Esophagus squamous epithelium (tissue), 4 donors: ENCODE results near the gene ZNF217.

Experiments used
- POLR2A ChIP-seq, 4 donors: fragments of 450-650 bp; IDR thresholded peaks; one replicate each; pipeline ENCODE4 v1.6.1; 2017; ENCODE audit warnings: antibody characterized with exemption in 4 of 4, mild to moderate bottlenecking in 4 of 4, moderate library complexity in 3 of 4
- TF ChIP-seq, protein P1 (sequence below), 6 experiments: fragments of 450-650 bp in 4 of 6; fragments of 200-600 bp in 2 of 6; sonication (generic) in 2 of 6; IDR thresholded peaks; one replicate each; pipeline ENCODE4 v1.5.1; 2016 to 2019; ENCODE audit warnings: antibody characterized with exemption in 6 of 6, mild to moderate bottlenecking in 4 of 6, moderate library complexity in 4 of 6

DNA sequence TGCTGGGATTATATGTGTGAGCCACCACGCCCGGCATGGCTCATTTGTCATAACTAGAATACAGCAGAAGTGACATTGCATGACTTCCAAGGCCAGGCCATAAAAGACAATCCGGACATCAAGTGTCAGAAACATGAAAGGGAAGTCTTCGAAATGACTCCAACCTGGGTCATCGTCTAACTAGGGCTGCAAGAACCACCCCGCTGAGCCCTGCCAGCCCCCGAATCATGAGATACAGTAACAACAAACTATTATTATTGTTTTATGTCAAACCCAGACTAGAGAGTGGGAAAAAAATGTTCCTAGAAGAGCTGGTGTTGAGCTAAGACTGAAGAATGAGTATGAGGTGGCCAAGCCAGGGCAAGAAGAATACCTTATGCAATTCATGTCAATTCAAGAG lies 59.6 kb downstream of the ZNF217 start:
- TF ChIP-seq, protein P1, sequence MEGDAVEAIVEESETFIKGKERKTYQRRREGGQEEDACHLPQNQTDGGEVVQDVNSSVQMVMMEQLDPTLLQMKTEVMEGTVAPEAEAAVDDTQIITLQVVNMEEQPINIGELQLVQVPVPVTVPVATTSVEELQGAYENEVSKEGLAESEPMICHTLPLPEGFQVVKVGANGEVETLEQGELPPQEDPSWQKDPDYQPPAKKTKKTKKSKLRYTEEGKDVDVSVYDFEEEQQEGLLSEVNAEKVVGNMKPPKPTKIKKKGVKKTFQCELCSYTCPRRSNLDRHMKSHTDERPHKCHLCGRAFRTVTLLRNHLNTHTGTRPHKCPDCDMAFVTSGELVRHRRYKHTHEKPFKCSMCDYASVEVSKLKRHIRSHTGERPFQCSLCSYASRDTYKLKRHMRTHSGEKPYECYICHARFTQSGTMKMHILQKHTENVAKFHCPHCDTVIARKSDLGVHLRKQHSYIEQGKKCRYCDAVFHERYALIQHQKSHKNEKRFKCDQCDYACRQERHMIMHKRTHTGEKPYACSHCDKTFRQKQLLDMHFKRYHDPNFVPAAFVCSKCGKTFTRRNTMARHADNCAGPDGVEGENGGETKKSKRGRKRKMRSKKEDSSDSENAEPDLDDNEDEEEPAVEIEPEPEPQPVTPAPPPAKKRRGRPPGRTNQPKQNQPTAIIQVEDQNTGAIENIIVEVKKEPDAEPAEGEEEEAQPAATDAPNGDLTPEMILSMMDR (IDR thresholded peaks at IDR 0.05), result no peak
- no peak for TF ChIP-seq POLR2A (IDR thresholded peaks at IDR 0.05)
